K562 (cell line): Measurements from ENCODE around the gene RPP25. TPM values are rescaled to one million over a fixed set of nuclear protein-coding genes. Genes with fewer than 3 reads are reported as not detected.

Experiments
- ARID2 ChIP-seq: fragments of 450-650 bp; IDR thresholded peaks from 2 replicates; pipeline ENCODE4 v1.6.1; 2017; ENCODE audit warnings: antibody characterized with exemption, mild to moderate bottlenecking
- ARNT ChIP-seq, 2 experiments: fragments of 450-650 bp; IDR thresholded peaks; 2 replicates each; pipeline ENCODE4 v1.6.1; 2016; ENCODE audit warnings: mild to moderate bottlenecking in 1 of 2
- BMI1 ChIP-seq: fragments of 150-350 bp; IDR thresholded peaks from 2 replicates; pipeline ENCODE4 v1.6.1; 2014; ENCODE audit warnings: low read length
- CREB1 ChIP-seq, 2 experiments: sonication (generic) in 1 of 2; formaldehyde crosslinking in 1 of 2; IDR thresholded peaks; 2 replicates each; pipeline versions ENCODE4 v1.6.1 to v1.8.0; 2012 to 2022; ENCODE audit warnings: inconsistent platforms in 1 of 2, mild to moderate bottlenecking in 1 of 2, missing genetic modification reagents in 1 of 2, moderate library complexity in 1 of 2
- ESRRA ChIP-seq: fragments of 450-650 bp; IDR thresholded peaks from 2 replicates; pipeline ENCODE4 v1.6.1; 2014; ENCODE audit warnings: low read depth, mild to moderate bottlenecking, moderate library complexity, borderline replicate concordance
- HDAC6 ChIP-seq: IDR thresholded peaks from 2 replicates; pipeline ENCODE4 v1.6.1; 2012; ENCODE audit warnings: low read depth, mild to moderate bottlenecking, control low read depth, inconsistent platforms, low read length, moderate library complexity
- HMGN3 ChIP-seq: IDR thresholded peaks from 2 replicates; pipeline ENCODE4 v1.6.1; 2011; ENCODE audit warnings: borderline replicate concordance, low read depth, mild to moderate bottlenecking, mixed read lengths, low read length; ENCODE audit not compliant: insufficient read length; ENCODE audit errors: extremely low read depth
- HNRNPH1 ChIP-seq: fragments of 200-400 bp; formaldehyde crosslinking; optimal IDR thresholded peaks from 2 replicates; pipeline ENCODE3; 2017; ENCODE audit warnings: low read depth, mild to moderate bottlenecking, low read length, moderate library complexity
- KDM5B ChIP-seq: fragments of 200-600 bp; sonication (generic); IDR thresholded peaks from 2 replicates; pipeline ENCODE4 v1.6.1; 2012; ENCODE audit warnings: low read depth, mild to moderate bottlenecking, moderate library complexity, low read length, control low read depth, inconsistent platforms; ENCODE audit not compliant: insufficient replicate concordance
- MAFG ChIP-seq: fragments of 450-650 bp; conservative IDR thresholded peaks from 2 replicates; pipeline ENCODE4 v1.6.1; 2016; ENCODE audit warnings: missing genetic modification characterization, missing compliant biosample characterization
- POLR2H ChIP-seq: IDR thresholded peaks from 2 replicates; pipeline ENCODE4 v1.6.1; 2016; ENCODE audit warnings: missing genetic modification characterization, low read depth, mild to moderate bottlenecking, control low read depth, missing compliant biosample characterization, moderate library complexity
- PURB ChIP-seq: sonication (generic); formaldehyde crosslinking; IDR thresholded peaks from 2 replicates; pipeline ENCODE4 v1.9.0; 2021; ENCODE audit warnings: low read depth, mild to moderate bottlenecking, missing genetic modification reagents
- RAD21 ChIP-seq, 2 experiments: fragments of 250-450 bp in 1 of 2; fragments of 450-650 bp in 1 of 2; sonication (Bioruptor Pico) in 1 of 2; formaldehyde crosslinking in 1 of 2; IDR thresholded peaks in 1 of 2; conservative IDR thresholded peaks in 1 of 2; 2 replicates each; pipeline versions ENCODE4 v1.4.0 to v1.8.0; 2020 to 2022; ENCODE audit warnings: mild to moderate bottlenecking in 2 of 2, moderate library complexity in 1 of 2
- STAG1 ChIP-seq: sonication (generic); formaldehyde crosslinking; IDR thresholded peaks from 2 replicates; pipeline ENCODE4 v1.5.0; 2020; ENCODE audit warnings: missing genetic modification reagents, borderline replicate concordance
- STAT6 ChIP-seq: sonication (generic); formaldehyde crosslinking; IDR thresholded peaks from 2 replicates; pipeline ENCODE4 v1.8.1; 2023; ENCODE audit warnings: mild to moderate bottlenecking, missing genetic modification reagents
- WHSC1 ChIP-seq: IDR thresholded peaks from one replicate; pipeline ENCODE4 v1.6.1; 2012; ENCODE audit warnings: low read length, control low read depth, inconsistent platforms
- XRCC5 ChIP-seq: fragments of 200-400 bp; formaldehyde crosslinking; IDR thresholded peaks from 2 replicates; pipeline ENCODE4 v1.6.1; 2017; ENCODE audit warnings: low read depth, mild to moderate bottlenecking, low read length
- ZBED1 ChIP-seq: IDR thresholded peaks from 2 replicates; pipeline ENCODE4 v1.6.1; 2014
- ZMIZ1 ChIP-seq, 2 experiments: fragments of 150-350 bp in 1 of 2; IDR thresholded peaks; 2 replicates each; pipeline ENCODE4 v1.6.1; 2012 to 2016; ENCODE audit warnings: low read depth in 2 of 2, low read length in 2 of 2, mild to moderate bottlenecking in 1 of 2, moderate library complexity in 1 of 2
- ZNF121 ChIP-seq: sonication (generic); formaldehyde crosslinking; conservative IDR thresholded peaks from 2 replicates; pipeline ENCODE4 v1.8.0; 2022; ENCODE audit warnings: missing genetic modification reagents
- ZNF23 ChIP-seq: fragments of 250-450 bp; sonication (Bioruptor Pico); IDR thresholded peaks from 2 replicates; pipeline ENCODE4 v1.4.0; 2020; ENCODE audit warnings: mild to moderate bottlenecking
- ZNF586 ChIP-seq: fragments of 450-650 bp; formaldehyde crosslinking; conservative IDR thresholded peaks from 2 replicates; pipeline ENCODE4 v1.4.0; 2020; ENCODE audit warnings: mild to moderate bottlenecking, moderate library complexity
- polyA plus RNA-seq, 8 experiments: library from polyadenylated mRNA; depleted of rRNA in 4 of 8; stranded (reverse) in 5 of 8; unstranded in 3 of 8; fragments of >200 nt; fragmentation: Nextera tagmentation in 2 of 8; fragmentation: Illumina TruSeq in 1 of 8; extraction: Ambion mirVana in 2 of 8; extraction: Trizol in 1 of 8; gene quantifications; 2 replicates each; pipeline versions ENCODE4 v1.2.1 to v1.2.3, GENCODE V29; 2011 to 2014; ENCODE audit warnings: inconsistent platforms in 1 of 8, missing spikeins in 1 of 8
- total RNA-seq, 7 experiments: library from RNA; depleted of rRNA in 6 of 7; stranded (reverse); fragments of >200 nt in 6 of 7; fragmentation: Illumina TruSeq in 2 of 7; extraction: Trizol in 2 of 7; gene quantifications; 2 replicates each; pipeline versions ENCODE4 v1.2.1 to v1.2.3, GENCODE V29; 2011 to 2021; ENCODE audit warnings: low replicate concordance in 1 of 7

The RPP25 gene
- total and polyA plus RNA-seq, 9 of the 15 experiments (the other 6 are each of a cell fraction or from before 2014, with no cell fraction given): 1.1 to 12.3 (median 5.6) TPM

GRCh38 chr15:74955796-74956647 lies 550 bp downstream of the RPP25 start (continued):
- TF ChIP-seq ZMIZ1 (IDR thresholded peaks at IDR 0.05; ENCODE audit: low read depth in 2 of 2, low read length in 2 of 2) (no peak), HNRNPH1 (no peak), ZBED1 (no peak), CREB1 (IDR thresholded peaks at IDR 0.05) (peak; percentile 79), CREB1 (CRISPR knock-in tag; IDR thresholded peaks at IDR 0.05) (peak; percentile 91), ZNF586 (CRISPR knock-in tag) (no peak), MAFG (tag) (no peak), STAT6 (CRISPR knock-in tag) (peak; percentile 41; the same call in 1 of the 2 replicates), ARID2 (no peak), PURB (CRISPR knock-in tag) (0 out of 2 replicates have a peak, but pooled peaks have one; percentile 80), RAD21 (CRISPR knock-in tag; conservative IDR thresholded peaks at IDR 0.05 in 1 of 2, IDR thresholded peaks at IDR 0.05 in 1 of 2) (peak in 1 of 2 experiments; percentile 49; a peak in 2 of 4 replicates), BMI1 (no peak), KDM5B (no peak), HDAC6 (0 out of 2 replicates have a peak, but pooled peaks have one; percentile 23), XRCC5 (no peak), ESRRA (peak; percentile 31; the same call in 1 of the 2 replicates), POLR2H (tag) (no peak), HMGN3 (no peak), WHSC1 (no peak), ZNF23 (CRISPR knock-in tag) (no peak), STAG1 (peak; percentile 86), ARNT (IDR thresholded peaks at IDR 0.05) (no peak), ZNF121 (CRISPR knock-in tag) (peak; percentile 88)
